Neural progenitor cell (in vitro differentiated cells): ENCODE data around the gene NUFIP1.

Source experiments
- CTCF ChIP-seq: fragments of 200-600 bp; sonication (generic); IDR thresholded peaks from 2 replicates; pipeline ENCODE4 v1.5.1; 2017; ENCODE audit warnings: antibody characterized with exemption, mild to moderate bottlenecking
- EZH2 ChIP-seq: fragments of 200-600 bp; sonication (generic); IDR thresholded peaks from 2 replicates; pipeline ENCODE4 v1.6.1; 2017; ENCODE audit warnings: antibody characterized with exemption, mild to moderate bottlenecking, moderate library complexity
- EZH2phosphoT487 ChIP-seq: fragments of 200-600 bp; sonication (generic); IDR thresholded peaks from 2 replicates; pipeline ENCODE4 v1.6.1; 2017; ENCODE audit warnings: antibody characterized with exemption

DNA sequence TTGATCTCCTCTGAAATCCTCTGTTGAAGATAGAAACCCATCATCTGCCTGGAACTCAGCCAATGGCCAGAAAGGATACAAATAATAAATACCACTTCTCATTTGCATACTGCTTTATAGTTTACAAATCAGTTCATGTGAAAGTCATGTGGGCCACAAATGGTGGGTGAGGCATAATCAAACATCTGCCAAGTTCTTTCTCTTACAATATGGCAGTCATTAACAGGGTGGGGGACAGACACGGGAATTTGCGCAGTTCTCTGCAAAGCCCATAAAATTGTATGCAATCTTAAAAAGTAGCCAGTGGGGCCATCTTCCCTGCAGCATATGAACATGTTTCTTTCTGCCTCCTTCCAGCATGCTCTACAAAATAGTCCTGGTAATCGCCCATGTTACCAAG is 59.6 kb downstream of the NUFIP1 start:
- TF ChIP-seq CTCF (no peak), EZH2phosphoT487 (no peak), EZH2 (no peak)
